Astrocyte of the spinal cord (primary cell): ENCODE measurements around the gene PTBP2.
"Not testable (repeated sequence)": the region's sequence is repeated elsewhere in the genome, so short reads cannot be mapped to it uniquely, and the experiment has no call there.

ENCODE experiments used
- DNase-seq: peaks from one replicate; pipeline ENCODE4 v3.0.0; 2011; ENCODE audit warnings: low read depth, low spot score
- H3K4me3 ChIP-seq: 2 replicates; pipeline ENCODE4 v1.5.1; 2011; ENCODE audit warnings: low read depth, mild to moderate bottlenecking, low read length, moderate library complexity
- in situ Hi-C: cut with HindIII; loops from 2 replicates; pipeline ENCODE4 v1.10.0; 2017; ENCODE audit warnings: low sequenced_read_pairs
- TF ChIP-seq, protein P1 (sequence below): IDR thresholded peaks from 2 replicates; pipeline ENCODE4 v1.5.1; 2012; ENCODE audit warnings: low read depth, mild to moderate bottlenecking, low read length, inconsistent platforms

Gene PTBP2

DNA sequence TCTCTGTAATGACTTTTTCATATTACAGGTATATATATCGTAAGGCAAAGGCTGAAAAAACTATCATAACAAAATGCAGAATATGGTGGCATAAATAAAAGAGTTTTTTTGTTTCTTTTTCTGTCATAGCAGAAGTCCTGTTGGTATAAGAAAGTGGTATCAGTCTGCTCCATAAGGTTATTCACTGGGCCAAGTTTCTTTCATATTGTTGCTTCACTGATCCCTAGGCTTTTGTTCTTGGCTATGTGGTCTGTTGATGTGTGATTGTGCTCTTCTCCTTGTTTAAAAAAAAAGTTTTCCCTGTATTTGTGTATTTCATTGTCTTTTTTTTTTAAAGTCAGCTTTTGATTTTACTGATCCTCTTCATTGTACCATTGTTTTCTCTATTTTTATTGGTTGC is 26.0 kb downstream of the PTBP2 start:
- TF ChIP-seq, protein P1, sequence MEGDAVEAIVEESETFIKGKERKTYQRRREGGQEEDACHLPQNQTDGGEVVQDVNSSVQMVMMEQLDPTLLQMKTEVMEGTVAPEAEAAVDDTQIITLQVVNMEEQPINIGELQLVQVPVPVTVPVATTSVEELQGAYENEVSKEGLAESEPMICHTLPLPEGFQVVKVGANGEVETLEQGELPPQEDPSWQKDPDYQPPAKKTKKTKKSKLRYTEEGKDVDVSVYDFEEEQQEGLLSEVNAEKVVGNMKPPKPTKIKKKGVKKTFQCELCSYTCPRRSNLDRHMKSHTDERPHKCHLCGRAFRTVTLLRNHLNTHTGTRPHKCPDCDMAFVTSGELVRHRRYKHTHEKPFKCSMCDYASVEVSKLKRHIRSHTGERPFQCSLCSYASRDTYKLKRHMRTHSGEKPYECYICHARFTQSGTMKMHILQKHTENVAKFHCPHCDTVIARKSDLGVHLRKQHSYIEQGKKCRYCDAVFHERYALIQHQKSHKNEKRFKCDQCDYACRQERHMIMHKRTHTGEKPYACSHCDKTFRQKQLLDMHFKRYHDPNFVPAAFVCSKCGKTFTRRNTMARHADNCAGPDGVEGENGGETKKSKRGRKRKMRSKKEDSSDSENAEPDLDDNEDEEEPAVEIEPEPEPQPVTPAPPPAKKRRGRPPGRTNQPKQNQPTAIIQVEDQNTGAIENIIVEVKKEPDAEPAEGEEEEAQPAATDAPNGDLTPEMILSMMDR, result no peak
- in situ Hi-C loops, result no loop called here
- no peak overlapping the region for H3K4me3 ChIP-seq
- no peak for DNase-seq

GRCh38 chr1:96748078-96748477 is 26.5 kb downstream of the PTBP2 start:
- TF ChIP-seq, protein P1, result no peak
- in situ Hi-C loops, result no loop called here
- no peak for DNase-seq
- H3K4me3 ChIP-seq, result no peak overlapping the region

GRCh38 chr1:96749618-96750017 is 28.0 kb downstream of the PTBP2 start:
- no peak for DNase-seq
- TF ChIP-seq, protein P1, result no peak
- no peak overlapping the region for H3K4me3 ChIP-seq
- in situ Hi-C loops, result no loop called here

- TF ChIP-seq, protein P1, result no peak
- in situ Hi-C loops, result no loop called here
- DNase-seq, result no peak
- no peak overlapping the region for H3K4me3 ChIP-seq
Measured at GRCh38 chr1:96752394-96752793, 30.8 kb downstream of the PTBP2 start.

DNA sequence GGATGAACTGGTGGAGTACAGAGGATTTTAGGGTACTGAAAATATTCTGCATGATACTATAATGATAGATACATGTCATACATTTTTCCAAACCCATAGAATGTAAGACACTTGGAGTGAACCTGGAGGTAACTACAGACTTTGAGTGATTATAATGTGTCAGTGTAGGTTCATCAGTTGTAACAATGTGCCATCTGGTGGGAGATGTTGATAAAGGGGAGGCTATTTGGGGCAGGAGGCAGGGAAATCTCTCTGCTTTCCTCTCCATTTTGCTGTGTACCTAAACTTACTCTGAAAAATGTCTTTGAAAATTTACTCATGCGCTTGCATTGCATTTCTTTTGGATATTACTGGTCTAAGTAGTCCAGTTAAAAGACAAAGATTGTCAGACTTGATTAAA is 35.2 kb downstream of the PTBP2 start:
- in situ Hi-C loops, result no loop called here
- TF ChIP-seq, protein P1, result no peak
- no peak for DNase-seq
- H3K4me3 ChIP-seq, result no peak overlapping the region

DNA sequence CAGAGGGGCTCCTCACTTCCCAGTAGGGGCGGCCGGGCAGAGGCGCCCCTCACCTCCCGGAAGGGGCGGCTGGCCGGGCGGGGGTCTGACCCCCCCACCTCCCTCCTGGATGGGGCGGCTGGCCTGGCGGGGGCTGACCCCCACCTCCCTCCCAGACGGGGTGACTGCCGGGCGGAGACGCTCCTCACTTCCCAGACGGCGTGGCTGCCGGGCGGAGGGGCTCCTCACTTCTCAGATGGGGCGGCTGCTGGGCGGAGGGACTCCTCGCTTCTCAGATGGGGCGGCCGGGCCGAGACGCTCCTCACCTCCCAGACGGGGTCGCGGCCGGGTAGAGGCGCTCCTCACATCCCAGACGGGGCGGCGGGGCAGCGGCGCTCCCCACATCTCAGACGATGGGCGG is 41.0 kb downstream of the PTBP2 start:
- in situ Hi-C loops, H3K4me3 ChIP-seq: not testable (repeated sequence)

DNA sequence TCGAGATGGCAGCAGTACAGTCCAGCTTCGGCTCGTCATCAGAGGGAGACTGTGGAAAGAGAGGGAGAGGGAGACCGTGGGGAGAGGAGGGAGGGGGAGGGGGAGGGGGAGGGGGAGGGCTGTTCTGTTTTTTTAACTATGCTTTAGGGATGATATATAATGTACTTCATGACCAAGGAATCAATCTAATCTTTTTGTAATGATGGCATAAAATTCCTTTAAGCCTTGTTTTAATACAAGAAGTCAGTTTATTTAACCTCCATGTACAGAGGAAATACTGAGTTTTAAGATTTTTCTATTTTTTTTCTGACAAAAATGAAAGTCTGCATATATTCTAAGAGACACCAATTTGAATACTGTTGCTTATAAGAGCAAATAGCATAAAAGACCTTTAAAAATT is 41.9 kb downstream of the PTBP2 start:
- in situ Hi-C loops, result no loop called here
- H3K4me3 ChIP-seq, result no peak overlapping the region
- TF ChIP-seq, protein P1, result no peak
- no peak for DNase-seq

More for the DNA sequence above, 41.0 kb downstream of the PTBP2 start:
- not testable (repeated sequence) for DNase-seq
